ENCODE measurements around the gene CHD9. TPM values are rescaled to one million over a fixed set of nuclear protein-coding genes. Genes with fewer than 3 reads are reported as not detected.

The CHD9 gene
- total RNA-seq, 1 experiment from 2014 or later: 35.5 TPM

DNA sequence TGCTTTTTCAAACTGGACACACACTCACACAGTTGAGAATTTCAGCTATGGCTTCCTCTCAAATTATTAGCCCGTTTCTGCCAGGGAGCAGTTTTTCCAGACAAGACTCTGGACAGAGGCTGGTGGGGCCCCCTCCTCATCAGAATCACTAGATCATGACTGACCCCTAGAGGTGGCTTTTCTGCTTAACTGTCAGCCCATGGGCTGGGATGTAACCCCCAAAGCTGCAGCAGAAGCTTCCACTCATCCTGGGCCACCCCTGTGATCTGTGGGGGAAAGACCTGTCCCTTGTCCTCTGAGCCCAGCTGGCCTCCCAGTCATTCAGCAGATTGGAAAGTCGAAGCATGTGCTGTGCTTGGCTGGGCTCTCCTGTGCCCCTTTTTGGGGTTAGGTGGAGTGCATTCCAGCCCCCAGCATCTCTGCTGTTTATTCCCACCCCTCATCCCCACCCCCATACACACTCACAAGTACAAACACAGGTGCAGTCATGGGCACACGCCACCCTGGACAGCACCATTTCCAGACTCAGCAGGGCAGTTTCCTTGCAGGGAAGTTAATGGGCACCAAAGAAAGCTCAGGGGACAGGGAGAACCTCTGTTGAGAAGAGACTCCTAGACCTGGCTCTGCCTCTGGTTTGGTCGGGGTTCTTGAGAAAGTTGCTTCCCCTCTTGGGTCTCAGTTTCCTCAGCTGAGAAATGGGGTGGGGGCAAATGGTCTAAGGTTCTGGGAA, 301.9 kb downstream of the CHD9 start:
- DNase-seq (ENCODE audit: low spot score): no peak

DNA sequence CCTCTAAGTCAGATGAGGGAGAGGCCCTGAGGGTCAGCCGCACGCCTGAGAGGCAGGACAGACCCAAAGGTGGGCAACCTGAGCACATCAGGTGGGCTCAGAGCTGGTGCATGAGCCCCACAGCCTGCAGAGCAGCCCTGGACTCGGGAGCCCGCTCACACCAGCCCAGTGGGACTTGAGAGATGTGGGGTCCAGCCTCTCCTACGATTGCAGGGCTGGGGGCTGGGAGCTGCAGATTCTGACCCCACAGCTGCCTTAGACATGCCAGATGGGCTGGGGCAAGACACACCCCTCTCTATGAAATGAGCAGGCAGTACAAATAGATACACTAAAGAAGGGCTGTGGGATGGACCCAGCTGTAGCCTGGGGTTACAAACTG, 302.4 kb downstream of the CHD9 start:
- DNase-seq (ENCODE audit: low spot score): no peak

DNA sequence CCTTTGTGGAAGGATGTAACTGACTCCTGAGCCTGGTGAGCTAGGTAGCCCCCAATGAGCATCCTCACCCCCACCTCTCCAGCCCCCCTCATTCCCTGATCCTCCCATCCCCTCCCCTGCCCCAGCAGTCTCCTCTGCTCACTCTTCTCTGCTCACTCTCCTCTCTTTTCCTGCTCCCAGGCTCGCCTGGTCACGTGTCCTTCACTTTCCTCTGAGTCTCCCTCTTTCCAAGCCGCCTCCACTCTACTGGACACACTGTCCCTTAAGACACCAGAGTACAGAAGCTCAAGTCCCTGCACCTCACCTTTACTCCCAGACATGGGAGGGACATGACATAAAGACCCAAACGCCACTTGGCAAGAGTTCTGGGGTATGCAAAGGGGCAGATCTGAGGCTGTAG, 303.2 kb downstream of the CHD9 start:
- no peak for DNase-seq (ENCODE audit: low spot score)

DNA sequence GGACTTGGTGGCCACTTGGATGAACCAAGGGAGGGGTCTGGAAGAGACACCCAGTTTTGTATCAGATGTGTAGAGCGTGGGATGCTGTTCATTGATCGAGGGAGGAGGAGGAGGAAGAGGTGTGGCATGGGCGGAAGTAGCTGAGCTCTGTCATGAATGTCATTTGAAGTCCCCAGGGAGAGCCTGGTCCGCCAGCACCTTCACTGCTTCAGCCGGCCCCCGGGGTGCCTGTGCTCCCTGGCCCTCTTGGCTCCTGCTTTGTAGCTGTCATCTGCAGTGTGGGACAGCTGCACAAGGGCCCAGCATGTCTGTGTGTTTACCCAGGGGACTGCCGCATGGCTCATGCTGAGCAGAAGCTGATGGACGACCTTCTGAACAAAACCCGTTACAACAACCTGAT, 304.1 kb downstream of the CHD9 start:
- no peak for DNase-seq (ENCODE audit: low spot score)

GRCh38 chr16:53369921-53370320, 315.1 kb downstream of the CHD9 start:
- DNase-seq (ENCODE audit: low spot score): no peak

- no peak for DNase-seq (ENCODE audit: low spot score)
These were observed 316.0 kb downstream of the CHD9 start for GRCh38 chr16:53370827-53371226.

GRCh38 chr16:53372992-53373871, 318.4 kb downstream of the CHD9 start:
- no peak for DNase-seq (ENCODE audit: low spot score)

DNA sequence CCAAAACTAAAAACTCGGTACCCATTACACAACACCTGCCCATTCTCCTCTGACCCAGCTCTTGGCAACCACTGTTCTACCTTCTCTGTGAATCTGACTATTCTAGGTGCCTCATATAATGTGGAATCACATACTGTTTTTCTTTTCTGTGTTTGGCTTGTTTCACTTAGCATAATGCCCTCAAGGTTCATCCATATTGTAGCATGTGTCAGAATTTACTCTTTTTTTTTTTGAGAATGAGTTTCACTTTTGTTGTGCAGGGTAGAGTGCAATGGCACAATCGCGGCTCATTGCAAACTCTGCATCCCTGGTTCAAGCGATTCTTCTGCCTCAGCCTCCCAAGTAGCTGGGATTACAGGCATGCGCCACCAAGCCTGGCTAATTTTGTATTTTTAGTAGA, 320.0 kb downstream of the CHD9 start:
- DNase-seq (ENCODE audit: low spot score): no peak

DNA sequence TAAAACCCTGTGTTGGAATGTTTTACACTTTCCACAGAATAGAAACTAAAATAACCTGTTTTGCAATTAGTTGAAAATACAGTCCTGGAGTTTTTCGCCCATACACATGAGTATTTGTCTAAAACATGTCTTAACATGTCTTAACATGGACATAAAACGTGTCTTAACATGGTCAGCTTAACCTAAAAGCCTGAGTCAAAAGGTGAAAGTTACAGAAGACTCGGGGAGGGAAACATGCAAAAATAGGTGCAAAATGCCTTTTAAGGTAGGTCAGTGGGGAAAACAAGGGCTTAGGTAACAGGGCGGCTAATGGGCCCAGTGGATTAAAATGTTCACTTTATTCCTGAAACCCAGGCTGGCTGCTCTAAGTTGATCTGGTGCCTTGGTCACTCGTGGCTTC, 323.3 kb downstream of the CHD9 start:
- no peak for DNase-seq (ENCODE audit: low spot score)

Other genes starting within 250 kb of the CHD9 start
- gene CHD9NB, start 2.1 kb upstream of the CHD9 start, total RNA-seq (2014; rRNA removed; shearing (Covaris generic)): 1.0 and 1.6 TPM in 2 replicates

All from A172 (cell line).